ENCODE results near the gene SLC15A2.

SLC15A2 gene

GRCh38 chr3:121981473-121981872 is 87.3 kb downstream of the SLC15A2 start:
- no peak for DNase-seq (ENCODE audit: low spot score)

- no peak for DNase-seq (ENCODE audit: low spot score)
These were observed 91.6 kb downstream of the SLC15A2 start for GRCh38 chr3:121985846-121986245.

GRCh38 chr3:121988146-121988545 is 93.9 kb downstream of the SLC15A2 start:
- DNase-seq (ENCODE audit: low spot score) = no peak

GRCh38 chr3:121989943-121990342 is 95.7 kb downstream of the SLC15A2 start:
- DNase-seq (ENCODE audit: low spot score) = peak; percentile 55

- DNase-seq (ENCODE audit: low spot score) = no peak
These were observed 98.7 kb downstream of the SLC15A2 start for GRCh38 chr3:121992601-121993560.

Data from pons (tissue), 1 donor.